IMR-90 (cell line): ENCODE results near the gene LY9. TPM values are rescaled to one million over a fixed set of nuclear protein-coding genes. Genes with fewer than 3 reads are reported as not detected.

Experiments used
- ATAC-seq: fragments of 200-7000 bp; cut with Tn5 transposase; 2 replicates; pipeline ENCODE4 v1.9.1; 2020; ENCODE audit warnings: low read depth, mild to moderate bottlenecking, moderate library complexity
- BruUV-seq: library from RNA; stranded (reverse); fragments of 400-500 nt; replicated peaks from 2 replicates; lab custom pipeline; 2021; lab: Mats Ljungman, UMichigan
- CTCF ChIA-PET: fragments of 300-600 bp; formaldehyde crosslinking; extraction: SDS; loops from one replicate; lab custom pipeline; 2021; ENCODE audit warnings: antibody characterized with exemption; lab: Yijun Ruan, JAX
- POLR2A ChIA-PET: fragments of 300-600 bp; sonication (Branson Sonifier 250); formaldehyde crosslinking; loops from one replicate; lab custom pipeline; 2022; ENCODE audit warnings: antibody characterized with exemption; ENCODE audit not compliant: unreplicated experiment; lab: Charles Lee
- DNase-seq: peaks from one replicate; pipeline ENCODE4 v3.0.0; 2013
- H2AFZ ChIP-seq: replicated peaks from 2 replicates; pipeline ENCODE3; 2013; ENCODE audit warnings: low read length, mild to moderate bottlenecking; ENCODE audit not compliant: poor library complexity
- H2AK5ac ChIP-seq: 2 replicates; pipeline ENCODE4 v1.6.1; 2013; ENCODE audit warnings: low read depth, low read length, inconsistent platforms
- H2AK9ac ChIP-seq: replicated peaks from 2 replicates; pipeline ENCODE3; 2013; ENCODE audit warnings: mild to moderate bottlenecking, low read depth, low read length, moderate library complexity; ENCODE audit not compliant: poor library complexity
- H2BK120ac ChIP-seq: 2 replicates; pipeline ENCODE4 v1.6.1; 2013; ENCODE audit warnings: low read depth, low read length, inconsistent platforms
- H2BK15ac ChIP-seq: 3 replicates; pipeline ENCODE4 v1.6.1; 2013; ENCODE audit warnings: low read depth, low read length, inconsistent platforms
- H2BK20ac ChIP-seq: 2 replicates; pipeline ENCODE4 v1.6.1; 2013; ENCODE audit warnings: low read depth, mild to moderate bottlenecking, inconsistent platforms, low read length, moderate library complexity
- H2BK5ac ChIP-seq: 2 replicates; pipeline ENCODE4 v1.6.1; 2013; ENCODE audit warnings: mild to moderate bottlenecking, low read depth, low read length, inconsistent platforms; ENCODE audit not compliant: poor library complexity, severe bottlenecking
- H3K14ac ChIP-seq: replicated peaks from 2 replicates; pipeline ENCODE4 v1.6.1; 2013; ENCODE audit warnings: low read depth, low read length, inconsistent platforms
- H3K18ac ChIP-seq: 2 replicates; pipeline ENCODE4 v1.6.1; 2013; ENCODE audit warnings: low read depth, low read length, control low read depth
- H3K23ac ChIP-seq: 2 replicates; pipeline ENCODE4 v1.6.1; 2013; ENCODE audit warnings: low read depth, low read length, inconsistent platforms
- H3K27ac ChIP-seq: 2 replicates; pipeline ENCODE4 v1.5.1; 2013; ENCODE audit warnings: mild to moderate bottlenecking, control low read depth, low read length; ENCODE audit not compliant: insufficient read depth
- H3K27me3 ChIP-seq: 2 replicates; pipeline ENCODE4 v1.6.1; 2013; ENCODE audit warnings: low read length; ENCODE audit not compliant: control insufficient read depth, insufficient read depth
- H3K36me3 ChIP-seq: 2 replicates; pipeline ENCODE4 v1.6.1; 2013; ENCODE audit warnings: low read length, mixed read lengths; ENCODE audit not compliant: control insufficient read depth, insufficient read depth
- H3K4ac ChIP-seq: 2 replicates; pipeline ENCODE4 v1.6.1; 2013; ENCODE audit warnings: low read depth, low read length, inconsistent platforms
- H3K4me1 ChIP-seq: 2 replicates; pipeline ENCODE4 v1.6.1; 2013; ENCODE audit warnings: low read length, mixed read lengths; ENCODE audit not compliant: control insufficient read depth, insufficient read depth
- H3K4me2 ChIP-seq: 2 replicates; pipeline ENCODE4 v1.6.1; 2013; ENCODE audit warnings: low read depth, mild to moderate bottlenecking, control low read depth, low read length, moderate library complexity
- H3K4me3 ChIP-seq: 2 replicates; pipeline ENCODE4 v1.5.1; 2013; ENCODE audit warnings: low read depth, mild to moderate bottlenecking, control low read depth, low read length, moderate library complexity; ENCODE audit not compliant: insufficient read depth
- H3K56ac ChIP-seq: 2 replicates; pipeline ENCODE4 v1.6.1; 2013; ENCODE audit warnings: low read length, inconsistent platforms; ENCODE audit not compliant: insufficient read depth; ENCODE audit errors: extremely low read depth
- H3K79me1 ChIP-seq, 2 experiments: 2 replicates each; pipeline ENCODE4 v1.6.1; 2013; ENCODE audit warnings: low read length in 2 of 2, inconsistent platforms in 1 of 2, low read depth in 1 of 2
- H3K9ac ChIP-seq: 2 replicates; pipeline ENCODE4 v1.6.1; 2013; ENCODE audit warnings: low read depth, low read length, control low read depth
- H3K9me1 ChIP-seq: 2 replicates; pipeline ENCODE4 v1.6.1; 2013; ENCODE audit warnings: low read length, inconsistent platforms; ENCODE audit not compliant: insufficient read depth
- H3K9me3 ChIP-seq: 2 replicates; pipeline ENCODE4 v1.6.1; 2013; ENCODE audit warnings: low read length; ENCODE audit not compliant: control insufficient read depth, insufficient read depth
- H4K20me1 ChIP-seq: 2 replicates; pipeline ENCODE4 v1.6.1; 2013; ENCODE audit warnings: low read length, inconsistent platforms; ENCODE audit not compliant: insufficient read depth
- H4K5ac ChIP-seq: 2 replicates; pipeline ENCODE4 v1.6.1; 2013; ENCODE audit warnings: mild to moderate bottlenecking, low read depth, low read length, control low read depth
- H4K8ac ChIP-seq, 2 experiments: 2 replicates each; pipeline ENCODE4 v1.6.1; 2013; ENCODE audit warnings: low read depth in 2 of 2, low read length in 2 of 2, control low read depth in 1 of 2, inconsistent platforms in 1 of 2
- H4K91ac ChIP-seq: 2 replicates; pipeline ENCODE4 v1.6.1; 2013; ENCODE audit warnings: low read depth, low read length, inconsistent platforms; ENCODE audit not compliant: insufficient read depth
- BHLHE40 ChIP-seq: fragments of 150-350 bp; IDR thresholded peaks from 2 replicates; pipeline ENCODE4 v1.6.1; 2016; ENCODE audit warnings: mild to moderate bottlenecking, low read depth, low read length
- CEBPB ChIP-seq: IDR thresholded peaks from 2 replicates; pipeline ENCODE4 v1.6.1; 2012; ENCODE audit warnings: low read depth, low read length, improper control_type of control experiment
- ELK1 ChIP-seq: fragments of 150-350 bp; IDR thresholded peaks from 2 replicates; pipeline ENCODE4 v1.6.1; 2016; ENCODE audit warnings: low read depth, mild to moderate bottlenecking, low read length, moderate library complexity, borderline replicate concordance
- FOS ChIP-seq: fragments of 150-350 bp; IDR thresholded peaks from 2 replicates; pipeline ENCODE4 v1.6.1; 2016; ENCODE audit warnings: low read depth, low read length
- MAFK ChIP-seq: IDR thresholded peaks from 2 replicates; pipeline ENCODE4 v1.6.1; 2012; ENCODE audit warnings: low read depth, low read length, improper control_type of control experiment
- MAZ ChIP-seq: IDR thresholded peaks from 2 replicates; pipeline ENCODE4 v1.6.1; 2012; ENCODE audit warnings: low read depth, mild to moderate bottlenecking, low read length, improper control_type of control experiment, moderate library complexity, borderline replicate concordance
- MXI1 ChIP-seq: IDR thresholded peaks from 2 replicates; pipeline ENCODE4 v1.6.1; 2012; ENCODE audit warnings: low read depth, mild to moderate bottlenecking, low read length, moderate library complexity, borderline replicate concordance
- NFE2L2 ChIP-seq: fragments of 150-350 bp; IDR thresholded peaks from 2 replicates; pipeline ENCODE4 v1.6.1; 2016; ENCODE audit warnings: low read depth, mild to moderate bottlenecking, low read length
- POLR2A ChIP-seq: IDR thresholded peaks from 2 replicates; pipeline ENCODE4 v1.6.1; 2012; ENCODE audit warnings: mild to moderate bottlenecking, low read depth, low read length
- RAD21 ChIP-seq: IDR thresholded peaks from 2 replicates; pipeline ENCODE4 v1.6.1; 2012; ENCODE audit warnings: low read length, improper control_type of control experiment
- RCOR1 ChIP-seq: IDR thresholded peaks from 2 replicates; pipeline ENCODE4 v1.6.1; 2012; ENCODE audit warnings: mild to moderate bottlenecking, low read length, improper control_type of control experiment; ENCODE audit not compliant: insufficient replicate concordance
- RFX5 ChIP-seq: IDR thresholded peaks from 2 replicates; pipeline ENCODE4 v1.8.0; 2012; ENCODE audit warnings: low read depth, mild to moderate bottlenecking, low read length, moderate library complexity
- SMC3 ChIP-seq: fragments of 150-350 bp; IDR thresholded peaks from 2 replicates; pipeline ENCODE4 v1.6.1; 2016; ENCODE audit warnings: low read depth, mild to moderate bottlenecking, antibody characterized with exemption, low read length, moderate library complexity
- WGBS, 2 experiments: methylation state at CpG; one replicate each; pipeline versions ENCODE4 v1.1.5 to v1.1.7; 2013; ENCODE audit warnings: missing lambda C conversion rate in 2 of 2; ENCODE audit not compliant: insufficient read length in 1 of 2; ENCODE audit errors: extremely low coverage in 2 of 2; 5-methylcytosine and 5-hydroxymethylcytosine counted together
- dilution Hi-C: fragments of 300-500 bp; cut with HindIII; formaldehyde crosslinking; loops from one replicate; pipeline ENCODE4 v1.14.3; 2018; ENCODE audit warnings: low sequenced_read_pairs; ENCODE audit not compliant: unreplicated experiment
- in situ Hi-C: fragments of 300-500 bp; cut with MboI; formaldehyde crosslinking; loops from 3 replicates; pipeline ENCODE4 v1.14.3; 2019; ENCODE audit warnings: low sequenced_read_pairs, inconsistent platforms, mixed read lengths
- intact Hi-C: fragments of 100-400 bp; cut with micrococcal nuclease; formaldehyde crosslinking; loops from 2 replicates; pipeline ENCODE4 v1.10.0; 2022
- polyA plus RNA-seq, 3 experiments: library from polyadenylated mRNA; depleted of rRNA; stranded (reverse); fragments of >200 nt; gene quantifications; 2 replicates each; pipeline ENCODE4 v1.2.3, GENCODE V29; 2012; ENCODE audit warnings: low replicate concordance in 1 of 3
- total RNA-seq: library from RNA; depleted of rRNA; stranded (reverse); fragments of >200 nt; gene quantifications from 2 replicates; pipeline ENCODE4 v1.2.3, GENCODE V29; 2012
- TF ChIP-seq, protein P1 (sequence below): conservative IDR thresholded peaks from 2 replicates; pipeline ENCODE4 v1.5.1; 2012; ENCODE audit warnings: mild to moderate bottlenecking, low read depth, low read length, improper control_type of control experiment
- TF ChIP-seq, protein P2 (sequence below): fragments of 150-350 bp; IDR thresholded peaks from 2 replicates; pipeline ENCODE4 v1.6.1; 2017; ENCODE audit warnings: mild to moderate bottlenecking, antibody characterized with exemption, low read length, low read depth

Gene LY9
- total and polyA plus RNA-seq, 2 of the 4 experiments (the other 2 are of a cell fraction), result not detected

DNA sequence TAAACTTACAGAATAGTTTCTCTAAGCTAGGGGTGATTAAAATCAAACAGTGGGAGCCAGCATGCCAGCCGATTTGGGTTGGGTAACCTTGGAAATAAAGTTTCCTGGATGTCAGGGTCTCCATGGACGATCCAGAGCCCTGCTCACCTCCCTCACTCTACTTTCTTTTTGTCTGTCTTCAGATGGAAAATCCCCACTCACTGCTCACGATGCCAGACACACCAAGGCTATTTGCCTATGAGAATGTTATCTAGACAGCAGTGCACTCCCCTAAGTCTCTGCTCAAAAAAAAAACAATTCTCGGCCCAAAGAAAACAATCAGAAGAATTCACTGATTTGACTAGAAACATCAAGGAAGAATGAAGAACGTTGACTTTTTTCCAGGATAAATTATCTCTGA lies 43.0 kb upstream of the LY9 start:
- H3K4me2 ChIP-seq, result no peak overlapping the region
- no peaks in the 10 kb centered on the region for H3K9me3 ChIP-seq
- no peaks in the 10 kb centered on the region for H4K20me1 ChIP-seq
- no peak overlapping the region for H3K18ac ChIP-seq
- H3K27ac ChIP-seq, result no peak overlapping the region
- H2BK15ac ChIP-seq, result no peak overlapping the region
- DNase-seq (no peak), ATAC-seq (no peak)
- TF ChIP-seq, protein P1, sequence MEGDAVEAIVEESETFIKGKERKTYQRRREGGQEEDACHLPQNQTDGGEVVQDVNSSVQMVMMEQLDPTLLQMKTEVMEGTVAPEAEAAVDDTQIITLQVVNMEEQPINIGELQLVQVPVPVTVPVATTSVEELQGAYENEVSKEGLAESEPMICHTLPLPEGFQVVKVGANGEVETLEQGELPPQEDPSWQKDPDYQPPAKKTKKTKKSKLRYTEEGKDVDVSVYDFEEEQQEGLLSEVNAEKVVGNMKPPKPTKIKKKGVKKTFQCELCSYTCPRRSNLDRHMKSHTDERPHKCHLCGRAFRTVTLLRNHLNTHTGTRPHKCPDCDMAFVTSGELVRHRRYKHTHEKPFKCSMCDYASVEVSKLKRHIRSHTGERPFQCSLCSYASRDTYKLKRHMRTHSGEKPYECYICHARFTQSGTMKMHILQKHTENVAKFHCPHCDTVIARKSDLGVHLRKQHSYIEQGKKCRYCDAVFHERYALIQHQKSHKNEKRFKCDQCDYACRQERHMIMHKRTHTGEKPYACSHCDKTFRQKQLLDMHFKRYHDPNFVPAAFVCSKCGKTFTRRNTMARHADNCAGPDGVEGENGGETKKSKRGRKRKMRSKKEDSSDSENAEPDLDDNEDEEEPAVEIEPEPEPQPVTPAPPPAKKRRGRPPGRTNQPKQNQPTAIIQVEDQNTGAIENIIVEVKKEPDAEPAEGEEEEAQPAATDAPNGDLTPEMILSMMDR, result no peak
- no peak for TF ChIP-seq MAZ
- no peak for TF ChIP-seq CEBPB
- no peak for TF ChIP-seq FOS
- TF ChIP-seq RAD21, result no peak
- no peak for TF ChIP-seq MAFK
- TF ChIP-seq RFX5, result no peak
- no peak for TF ChIP-seq SMC3
- no peak for TF ChIP-seq ELK1
- no peak for TF ChIP-seq RCOR1
- no peak for TF ChIP-seq NFE2L2
- TF ChIP-seq, protein P2, sequence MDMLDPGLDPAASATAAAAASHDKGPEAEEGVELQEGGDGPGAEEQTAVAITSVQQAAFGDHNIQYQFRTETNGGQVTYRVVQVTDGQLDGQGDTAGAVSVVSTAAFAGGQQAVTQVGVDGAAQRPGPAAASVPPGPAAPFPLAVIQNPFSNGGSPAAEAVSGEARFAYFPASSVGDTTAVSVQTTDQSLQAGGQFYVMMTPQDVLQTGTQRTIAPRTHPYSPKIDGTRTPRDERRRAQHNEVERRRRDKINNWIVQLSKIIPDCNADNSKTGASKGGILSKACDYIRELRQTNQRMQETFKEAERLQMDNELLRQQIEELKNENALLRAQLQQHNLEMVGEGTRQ, result no peak
- no peak for TF ChIP-seq BHLHE40
- TF ChIP-seq MXI1, result no peak
- no peak for TF ChIP-seq POLR2A
- H3K4me1 ChIP-seq, result no peaks in the 10 kb centered on the region
- intact Hi-C loops (no loop called here), in situ Hi-C loops (no loop called here), dilution Hi-C loops (no loop called here)
- BruUV-seq, result no TSS peak
- H4K91ac ChIP-seq, result no peak overlapping the region
- no peak overlapping the region for H4K5ac ChIP-seq
- H3K79me1 ChIP-seq, result no peaks in the 10 kb centered on the region
- H2BK120ac ChIP-seq, result no peak overlapping the region
- no peaks in the 10 kb centered on the region for H3K9me1 ChIP-seq
- H2BK5ac ChIP-seq, result no peak overlapping the region
- no peak overlapping the region for H2AFZ ChIP-seq
- H3K14ac ChIP-seq, result no peak overlapping the region
- no peak overlapping the region for H3K9ac ChIP-seq
- H3K23ac ChIP-seq, result no peak overlapping the region
- no peaks in the 10 kb centered on the region for H3K36me3 ChIP-seq
- no peak overlapping the region for H2BK20ac ChIP-seq
- no CpG with 5 or more reads among the region's 5 CpGs for WGBS, 2 experiments
- no peak overlapping the region for H4K8ac ChIP-seq
- POLR2A ChIA-PET, result no interaction called here
- H2AK5ac ChIP-seq, result no peak overlapping the region
- H3K4ac ChIP-seq, result no peak overlapping the region
- H2AK9ac ChIP-seq, result no peak overlapping the region
- CTCF ChIA-PET, result no interaction called here
- H3K27me3 ChIP-seq, result no peaks in the 10 kb centered on the region
- H3K4me3 ChIP-seq, result no peak overlapping the region
- H3K56ac ChIP-seq, result no peak overlapping the region
